Liver (tissue), 9 donors: Measurements from ENCODE around the gene TRPV4. TPM values are rescaled to one million over a fixed set of nuclear protein-coding genes. Genes with fewer than 3 reads are reported as not detected.

Experiments
- DNase-seq: peaks from one replicate; pipeline ENCODE4 v3.0.0-alpha.2; 2017; ENCODE audit warnings: low spot score
- H3K27ac ChIP-seq, 2 donors: one replicate each; pipeline ENCODE4 v1.7.0; 2013; ENCODE audit warnings: inconsistent platforms in 2 of 2, low read length in 2 of 2, control low read depth in 1 of 2, low read depth in 1 of 2, mild to moderate bottlenecking in 1 of 2
- H3K27me3 ChIP-seq, 4 donors: one replicate each; pipeline versions ENCODE4 v1.6.1 to v1.7.0; 2013; ENCODE audit warnings: low read length in 3 of 4, inconsistent platforms in 1 of 4, mild to moderate bottlenecking in 1 of 4, moderate library complexity in 1 of 4; ENCODE audit not compliant: control insufficient read depth in 4 of 4, insufficient read depth in 4 of 4
- H3K36me3 ChIP-seq, 4 donors: one replicate each; pipeline versions ENCODE4 v1.6.1 to v1.7.0; 2013; ENCODE audit warnings: low read length in 3 of 4, mild to moderate bottlenecking in 3 of 4, low read depth in 1 of 4, moderate library complexity in 1 of 4; ENCODE audit not compliant: control insufficient read depth in 4 of 4, insufficient read depth in 3 of 4
- H3K4me1 ChIP-seq, 4 donors: one replicate each; pipeline versions ENCODE4 v1.6.1 to v1.7.0; 2013; ENCODE audit warnings: low read length in 3 of 4, mild to moderate bottlenecking in 3 of 4, moderate library complexity in 1 of 4; ENCODE audit not compliant: control insufficient read depth in 4 of 4, insufficient read depth in 4 of 4
- H3K4me3 ChIP-seq, 3 donors: one replicate each; pipeline versions ENCODE4 v1.6.1 to v1.7.0; 2013; ENCODE audit warnings: low read length in 3 of 3, control low read depth in 1 of 3, low read depth in 1 of 3, mild to moderate bottlenecking in 1 of 3
- H3K9ac ChIP-seq, 2 donors: one replicate each; pipeline ENCODE4 v1.7.0; 2013; ENCODE audit warnings: low read length in 2 of 2, mild to moderate bottlenecking in 2 of 2, moderate library complexity in 2 of 2, control low read depth in 1 of 2, low read depth in 1 of 2
- H3K9me3 ChIP-seq, 4 donors: one replicate each; pipeline versions ENCODE4 v1.6.1 to v1.7.0; 2013; ENCODE audit warnings: low read length in 3 of 4; ENCODE audit not compliant: control insufficient read depth in 4 of 4
- EGR1 ChIP-seq, 2 donors: IDR thresholded peaks; 2 replicates each; pipeline ENCODE4 v1.6.1; 2016 to 2018; ENCODE audit warnings: antibody characterized with exemption in 2 of 2, low read depth in 2 of 2
- FOXA1 ChIP-seq: IDR thresholded peaks from 2 replicates; pipeline ENCODE4 v1.6.1; 2016; ENCODE audit warnings: antibody characterized with exemption
- GABPA ChIP-seq, 2 donors: IDR thresholded peaks in 1 of 2; conservative IDR thresholded peaks in 1 of 2; 2 replicates each; pipeline ENCODE4 v1.6.1; 2016; ENCODE audit warnings: antibody characterized with exemption in 2 of 2, mild to moderate bottlenecking in 1 of 2, moderate library complexity in 1 of 2
- HNF4A ChIP-seq, 2 donors: conservative IDR thresholded peaks; 2 replicates each; pipeline ENCODE4 v1.6.1; 2016; ENCODE audit warnings: antibody characterized with exemption in 2 of 2, mild to moderate bottlenecking in 2 of 2
- HNF4G ChIP-seq: IDR thresholded peaks from 2 replicates; pipeline ENCODE4 v1.6.1; 2016; ENCODE audit warnings: antibody characterized with exemption
- JUND ChIP-seq, 2 donors: IDR thresholded peaks; 2 replicates each; pipeline ENCODE4 v1.6.1; 2016; ENCODE audit warnings: antibody characterized with exemption in 2 of 2
- NR2F2 ChIP-seq: IDR thresholded peaks from 2 replicates; pipeline ENCODE4 v1.6.1; 2016; ENCODE audit warnings: antibody characterized with exemption
- RAD21 ChIP-seq, 2 donors: IDR thresholded peaks; 2 replicates each; pipeline ENCODE4 v1.6.1; 2016; ENCODE audit warnings: antibody characterized with exemption in 2 of 2, mild to moderate bottlenecking in 2 of 2
- RXRA ChIP-seq, 2 donors: IDR thresholded peaks; 2 replicates each; pipeline ENCODE4 v1.6.1; 2017 to 2018; ENCODE audit warnings: antibody characterized with exemption in 2 of 2, mild to moderate bottlenecking in 1 of 2
- TAF1 ChIP-seq: conservative IDR thresholded peaks from 2 replicates; pipeline ENCODE4 v1.6.1; 2016; ENCODE audit warnings: antibody characterized with exemption, mild to moderate bottlenecking
- YY1 ChIP-seq: IDR thresholded peaks from 2 replicates; pipeline ENCODE4 v1.6.1; 2016; ENCODE audit warnings: antibody characterized with exemption, mild to moderate bottlenecking
- WGBS: extraction: QIAGEN DNeasy Blood & Tissue Kit; methylation state at CpG from one replicate; pipeline ENCODE4 v1.1.7; 2013; 5-methylcytosine and 5-hydroxymethylcytosine counted together
- polyA plus RNA-seq, 2 donors: library from polyadenylated mRNA; stranded (reverse) in 1 of 2; unstranded in 1 of 2; fragments of 200-250 nt in 1 of 2; fragments of >200 nt in 1 of 2; fragmentation: Nextera tagmentation in 1 of 2; extraction: Ambion mirVana in 1 of 2; gene quantifications; one replicate each; pipeline versions ENCODE4 v1.2.1 to v1.2.3, GENCODE V29; 2013 to 2015
- total RNA-seq, 2 donors: library from RNA; depleted of rRNA; stranded (reverse); fragments of >200 nt; gene quantifications; one replicate each; pipeline ENCODE4 v1.2.3, GENCODE V29; 2014
- TF ChIP-seq, protein P1 (sequence below): IDR thresholded peaks from 2 replicates; pipeline ENCODE4 v1.6.1; 2016; ENCODE audit warnings: antibody characterized with exemption, mild to moderate bottlenecking
- TF ChIP-seq, protein P2 (sequence below): IDR thresholded peaks from 2 replicates; pipeline ENCODE4 v1.6.1; 2016; ENCODE audit warnings: antibody characterized with exemption
- TF ChIP-seq, protein P3 (sequence below): fragments of 150-350 bp; IDR thresholded peaks from 2 replicates; pipeline ENCODE4 v1.5.1; 2017; ENCODE audit warnings: improper control_type of control experiment, low read depth, low read length; ENCODE audit not compliant: missing input control
- TF ChIP-seq, protein P4 (sequence below): IDR thresholded peaks from 2 replicates; pipeline ENCODE4 v1.6.1; 2016; ENCODE audit warnings: antibody characterized with exemption
- TF ChIP-seq, protein P5 (sequence below): IDR thresholded peaks from 2 replicates; pipeline ENCODE4 v1.6.1; 2016; ENCODE audit warnings: antibody characterized with exemption
- donor health status: healthy.
- donor health status: healthy.
- donor health status: healthy.
- donor health status: healthy.
- donor health status: healthy.

TRPV4 gene
- total and polyA plus RNA-seq, 4 donors, result 1.3 to 9.6 (median 3.9) TPM

DNA sequence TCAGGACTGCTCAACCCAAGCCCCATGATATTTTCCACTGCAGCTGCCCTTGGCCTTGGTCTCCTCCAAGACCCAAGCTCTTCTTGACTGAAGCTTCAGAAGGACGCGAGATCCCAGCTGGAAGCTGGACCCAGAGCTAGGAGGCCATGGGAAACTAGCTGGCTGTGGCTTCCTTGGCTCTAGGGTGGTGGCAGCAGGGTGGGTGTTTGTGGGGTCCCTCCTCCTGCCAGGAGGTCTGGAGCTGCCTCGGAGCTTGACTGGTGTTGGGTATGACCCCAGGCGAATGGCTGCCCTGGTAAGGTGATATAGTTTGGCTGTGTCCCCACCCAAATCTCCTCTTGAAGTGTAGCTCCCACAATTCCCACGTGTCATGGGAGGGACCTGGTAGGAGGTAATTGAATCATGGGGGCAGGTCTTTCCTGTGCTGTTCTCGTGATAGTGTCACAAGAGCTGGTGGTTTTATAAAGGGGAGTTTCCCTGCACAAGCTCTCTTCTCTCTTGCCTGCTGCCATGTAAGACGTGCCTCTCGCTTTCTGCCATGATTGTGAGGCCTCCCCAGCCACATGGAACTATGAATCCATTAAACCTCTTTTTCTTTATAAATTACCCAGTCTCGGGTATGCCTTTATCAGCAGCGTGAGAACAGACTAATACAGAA is 51.4 kb downstream of the TRPV4 start:
- H3K9ac ChIP-seq, result no peak overlapping the region
- H3K4me1 ChIP-seq, result no peaks in the 10 kb centered on the region
- H3K27me3 ChIP-seq, result no peaks in the 10 kb centered on the region
- peaks cover 0 to 24% (median 4%) of the 10 kb centered on the region in 4 donors for H3K36me3 ChIP-seq
- DNase-seq, result no peak
- no peaks in the 10 kb centered on the region for H3K9me3 ChIP-seq
- no peak overlapping the region for H3K4me3 ChIP-seq
- H3K27ac ChIP-seq, result no peak overlapping the region
- whole genome bisulfite sequencing, result 87% methylated on average over 10 of the region's 10 CpGs
- TF ChIP-seq, protein P1, sequence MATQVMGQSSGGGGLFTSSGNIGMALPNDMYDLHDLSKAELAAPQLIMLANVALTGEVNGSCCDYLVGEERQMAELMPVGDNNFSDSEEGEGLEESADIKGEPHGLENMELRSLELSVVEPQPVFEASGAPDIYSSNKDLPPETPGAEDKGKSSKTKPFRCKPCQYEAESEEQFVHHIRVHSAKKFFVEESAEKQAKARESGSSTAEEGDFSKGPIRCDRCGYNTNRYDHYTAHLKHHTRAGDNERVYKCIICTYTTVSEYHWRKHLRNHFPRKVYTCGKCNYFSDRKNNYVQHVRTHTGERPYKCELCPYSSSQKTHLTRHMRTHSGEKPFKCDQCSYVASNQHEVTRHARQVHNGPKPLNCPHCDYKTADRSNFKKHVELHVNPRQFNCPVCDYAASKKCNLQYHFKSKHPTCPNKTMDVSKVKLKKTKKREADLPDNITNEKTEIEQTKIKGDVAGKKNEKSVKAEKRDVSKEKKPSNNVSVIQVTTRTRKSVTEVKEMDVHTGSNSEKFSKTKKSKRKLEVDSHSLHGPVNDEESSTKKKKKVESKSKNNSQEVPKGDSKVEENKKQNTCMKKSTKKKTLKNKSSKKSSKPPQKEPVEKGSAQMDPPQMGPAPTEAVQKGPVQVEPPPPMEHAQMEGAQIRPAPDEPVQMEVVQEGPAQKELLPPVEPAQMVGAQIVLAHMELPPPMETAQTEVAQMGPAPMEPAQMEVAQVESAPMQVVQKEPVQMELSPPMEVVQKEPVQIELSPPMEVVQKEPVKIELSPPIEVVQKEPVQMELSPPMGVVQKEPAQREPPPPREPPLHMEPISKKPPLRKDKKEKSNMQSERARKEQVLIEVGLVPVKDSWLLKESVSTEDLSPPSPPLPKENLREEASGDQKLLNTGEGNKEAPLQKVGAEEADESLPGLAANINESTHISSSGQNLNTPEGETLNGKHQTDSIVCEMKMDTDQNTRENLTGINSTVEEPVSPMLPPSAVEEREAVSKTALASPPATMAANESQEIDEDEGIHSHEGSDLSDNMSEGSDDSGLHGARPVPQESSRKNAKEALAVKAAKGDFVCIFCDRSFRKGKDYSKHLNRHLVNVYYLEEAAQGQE, result no peak
- TF ChIP-seq RAD21 (IDR thresholded peaks at IDR 0.05), result no peak
- TF ChIP-seq, protein P2, sequence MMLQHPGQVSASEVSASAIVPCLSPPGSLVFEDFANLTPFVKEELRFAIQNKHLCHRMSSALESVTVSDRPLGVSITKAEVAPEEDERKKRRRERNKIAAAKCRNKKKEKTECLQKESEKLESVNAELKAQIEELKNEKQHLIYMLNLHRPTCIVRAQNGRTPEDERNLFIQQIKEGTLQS, result no peak
- TF ChIP-seq HNF4A (conservative IDR thresholded peaks at IDR 0.05), result no peak
- TF ChIP-seq TAF1, result no peak
- TF ChIP-seq EGR1 (IDR thresholded peaks at IDR 0.05; ENCODE audit: low read depth in 2 of 2), result no peak
- TF ChIP-seq NR2F2, result no peak
- no peak for TF ChIP-seq YY1
- no peak for TF ChIP-seq JUND (IDR thresholded peaks at IDR 0.05)
- TF ChIP-seq, protein P3, sequence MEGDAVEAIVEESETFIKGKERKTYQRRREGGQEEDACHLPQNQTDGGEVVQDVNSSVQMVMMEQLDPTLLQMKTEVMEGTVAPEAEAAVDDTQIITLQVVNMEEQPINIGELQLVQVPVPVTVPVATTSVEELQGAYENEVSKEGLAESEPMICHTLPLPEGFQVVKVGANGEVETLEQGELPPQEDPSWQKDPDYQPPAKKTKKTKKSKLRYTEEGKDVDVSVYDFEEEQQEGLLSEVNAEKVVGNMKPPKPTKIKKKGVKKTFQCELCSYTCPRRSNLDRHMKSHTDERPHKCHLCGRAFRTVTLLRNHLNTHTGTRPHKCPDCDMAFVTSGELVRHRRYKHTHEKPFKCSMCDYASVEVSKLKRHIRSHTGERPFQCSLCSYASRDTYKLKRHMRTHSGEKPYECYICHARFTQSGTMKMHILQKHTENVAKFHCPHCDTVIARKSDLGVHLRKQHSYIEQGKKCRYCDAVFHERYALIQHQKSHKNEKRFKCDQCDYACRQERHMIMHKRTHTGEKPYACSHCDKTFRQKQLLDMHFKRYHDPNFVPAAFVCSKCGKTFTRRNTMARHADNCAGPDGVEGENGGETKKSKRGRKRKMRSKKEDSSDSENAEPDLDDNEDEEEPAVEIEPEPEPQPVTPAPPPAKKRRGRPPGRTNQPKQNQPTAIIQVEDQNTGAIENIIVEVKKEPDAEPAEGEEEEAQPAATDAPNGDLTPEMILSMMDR, result no peak
- TF ChIP-seq FOXA1, result no peak
- TF ChIP-seq, protein P4, sequence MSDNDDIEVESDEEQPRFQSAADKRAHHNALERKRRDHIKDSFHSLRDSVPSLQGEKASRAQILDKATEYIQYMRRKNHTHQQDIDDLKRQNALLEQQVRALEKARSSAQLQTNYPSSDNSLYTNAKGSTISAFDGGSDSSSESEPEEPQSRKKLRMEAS, result no peak
- no peak for TF ChIP-seq RXRA (IDR thresholded peaks at IDR 0.05)
- no peak for TF ChIP-seq GABPA (IDR thresholded peaks at IDR 0.05 in 1 of 2, conservative IDR thresholded peaks at IDR 0.05 in 1 of 2)
- no peak for TF ChIP-seq HNF4G
- TF ChIP-seq, protein P5, sequence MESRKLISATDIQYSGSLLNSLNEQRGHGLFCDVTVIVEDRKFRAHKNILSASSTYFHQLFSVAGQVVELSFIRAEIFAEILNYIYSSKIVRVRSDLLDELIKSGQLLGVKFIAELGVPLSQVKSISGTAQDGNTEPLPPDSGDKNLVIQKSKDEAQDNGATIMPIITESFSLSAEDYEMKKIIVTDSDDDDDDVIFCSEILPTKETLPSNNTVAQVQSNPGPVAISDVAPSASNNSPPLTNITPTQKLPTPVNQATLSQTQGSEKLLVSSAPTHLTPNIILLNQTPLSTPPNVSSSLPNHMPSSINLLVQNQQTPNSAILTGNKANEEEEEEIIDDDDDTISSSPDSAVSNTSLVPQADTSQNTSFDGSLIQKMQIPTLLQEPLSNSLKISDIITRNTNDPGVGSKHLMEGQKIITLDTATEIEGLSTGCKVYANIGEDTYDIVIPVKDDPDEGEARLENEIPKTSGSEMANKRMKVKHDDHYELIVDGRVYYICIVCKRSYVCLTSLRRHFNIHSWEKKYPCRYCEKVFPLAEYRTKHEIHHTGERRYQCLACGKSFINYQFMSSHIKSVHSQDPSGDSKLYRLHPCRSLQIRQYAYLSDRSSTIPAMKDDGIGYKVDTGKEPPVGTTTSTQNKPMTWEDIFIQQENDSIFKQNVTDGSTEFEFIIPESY, result no peak
